GM21737 (cell line): ENCODE measurements around the gene COL25A1.
"Not testable (repeated sequence)": the region's sequence is repeated elsewhere in the genome, so short reads cannot be mapped to it uniquely, and the experiment has no call there.

Source experiments
- ATAC-seq: cut with Tn5 transposase; IDR thresholded peaks from one replicate; pipeline ENCODE4 v1.9.1; 2021; ENCODE audit warnings: mild to moderate bottlenecking, moderate library complexity; ENCODE audit not compliant: unreplicated experiment

Gene COL25A1

DNA sequence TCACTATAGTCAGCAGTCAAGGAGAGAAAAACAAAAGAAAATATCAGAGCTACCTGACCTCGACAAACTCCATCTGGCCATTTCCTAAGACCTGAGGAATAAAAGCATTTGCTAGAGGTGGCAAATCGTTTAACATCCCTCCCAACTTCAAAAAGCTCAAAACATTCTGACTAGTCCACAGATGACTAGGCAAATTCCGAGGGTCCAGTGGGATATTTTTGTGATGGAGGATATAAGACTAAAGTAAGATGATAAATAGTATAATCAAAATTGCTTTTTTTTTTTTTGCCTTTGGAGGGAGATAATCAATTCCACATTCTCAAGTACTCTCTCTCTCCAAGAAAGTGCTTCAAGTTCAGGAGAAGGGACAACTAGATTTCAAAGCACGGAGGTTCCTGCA lies 420.5 kb downstream of the COL25A1 start:
- no peak for ATAC-seq

DNA sequence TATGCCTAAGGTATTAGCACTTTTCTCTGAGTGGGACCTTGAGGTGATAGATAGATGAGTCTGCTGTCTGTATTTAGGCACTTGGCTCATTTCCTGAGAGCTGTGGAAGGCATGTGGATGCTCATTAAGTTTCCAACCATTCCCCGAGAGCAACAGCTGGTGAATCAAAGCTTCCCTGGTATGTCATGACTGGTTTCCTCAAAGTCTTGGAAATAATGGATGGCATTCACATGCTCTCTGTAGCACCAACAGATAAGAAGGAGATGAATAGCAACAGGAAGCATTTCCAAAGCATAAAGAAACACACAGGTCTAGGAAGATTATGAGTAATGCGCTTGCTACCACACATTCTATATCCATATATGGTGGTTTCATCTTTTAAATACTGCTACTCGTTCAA lies 421.3 kb downstream of the COL25A1 start:
- no peak for ATAC-seq

DNA sequence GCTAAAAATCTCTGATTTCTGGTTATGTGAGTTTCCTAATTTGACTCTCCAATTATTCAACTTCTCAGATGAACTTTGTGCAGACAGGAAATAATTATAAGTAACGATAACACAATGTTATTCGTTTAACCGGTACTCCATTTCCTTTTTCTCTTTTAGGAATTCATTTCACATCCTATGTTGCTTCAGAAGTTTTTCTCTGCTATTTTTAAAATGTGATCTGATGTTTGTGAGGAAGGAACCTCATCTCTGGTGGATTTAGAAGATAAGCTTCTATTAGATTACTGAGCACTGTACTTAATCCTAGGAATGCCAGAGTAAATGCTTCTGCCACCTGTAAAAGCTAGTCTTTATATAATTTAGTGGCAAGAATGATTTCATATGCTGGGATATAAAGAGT lies 423.7 kb downstream of the COL25A1 start:
- no peak for ATAC-seq

DNA sequence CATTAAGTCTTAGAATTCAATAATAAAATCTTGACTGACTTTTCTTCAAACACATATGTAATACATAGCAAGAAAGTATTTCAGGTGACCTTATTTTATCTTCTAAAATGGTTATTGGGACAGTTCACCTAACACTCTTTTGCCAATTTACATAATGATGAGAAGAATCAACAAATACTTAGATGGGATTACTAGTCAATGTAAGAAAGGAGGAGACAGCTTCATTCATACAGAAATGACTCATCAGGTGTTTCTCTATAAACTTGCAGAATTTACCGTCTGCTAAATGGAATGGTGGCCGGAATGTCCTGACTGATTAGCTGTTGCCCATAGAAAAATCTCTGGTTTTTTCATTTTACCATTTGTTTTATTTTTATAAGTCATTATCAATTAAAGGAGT lies 424.6 kb downstream of the COL25A1 start:
- ATAC-seq: no peak

DNA sequence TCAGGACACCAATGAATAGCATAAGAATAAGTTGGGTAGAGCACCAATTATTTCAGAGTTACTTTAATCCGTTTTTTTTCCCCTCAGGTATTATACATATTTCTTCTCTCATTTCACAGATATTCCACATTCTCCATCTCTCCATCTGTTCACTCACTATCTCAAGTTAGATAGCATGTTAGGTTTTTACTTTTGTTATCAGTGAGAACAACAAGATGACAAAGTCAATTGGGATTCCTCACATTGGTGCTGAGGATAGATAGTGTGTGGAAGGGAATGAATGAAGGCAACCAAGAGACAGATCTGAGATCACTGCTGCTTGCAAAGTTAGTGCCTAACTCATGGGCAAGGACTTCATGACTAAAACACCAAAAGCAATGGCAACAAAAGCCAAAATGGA lies 427.7 kb downstream of the COL25A1 start:
- ATAC-seq: no peak

DNA sequence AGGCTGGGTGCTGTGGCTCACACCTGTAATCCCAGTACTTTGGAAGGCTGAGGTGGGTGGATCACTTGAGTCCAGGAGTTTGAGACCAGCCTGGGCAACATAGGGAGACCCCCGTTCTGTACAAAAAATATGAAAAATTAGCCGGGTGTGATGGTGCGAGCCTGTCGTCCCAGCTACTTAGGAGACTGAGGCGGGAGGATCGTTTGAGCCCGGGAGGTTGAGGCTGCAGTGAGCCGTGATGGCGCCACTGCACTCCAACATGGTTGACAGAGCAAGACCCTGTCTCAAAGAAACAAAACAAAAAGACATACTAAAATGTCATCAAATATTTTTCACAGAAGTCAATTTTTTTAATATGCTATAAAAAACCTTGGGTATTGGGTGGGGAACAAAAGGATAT lies 432.5 kb downstream of the COL25A1 start:
- ATAC-seq: not testable (repeated sequence)

DNA sequence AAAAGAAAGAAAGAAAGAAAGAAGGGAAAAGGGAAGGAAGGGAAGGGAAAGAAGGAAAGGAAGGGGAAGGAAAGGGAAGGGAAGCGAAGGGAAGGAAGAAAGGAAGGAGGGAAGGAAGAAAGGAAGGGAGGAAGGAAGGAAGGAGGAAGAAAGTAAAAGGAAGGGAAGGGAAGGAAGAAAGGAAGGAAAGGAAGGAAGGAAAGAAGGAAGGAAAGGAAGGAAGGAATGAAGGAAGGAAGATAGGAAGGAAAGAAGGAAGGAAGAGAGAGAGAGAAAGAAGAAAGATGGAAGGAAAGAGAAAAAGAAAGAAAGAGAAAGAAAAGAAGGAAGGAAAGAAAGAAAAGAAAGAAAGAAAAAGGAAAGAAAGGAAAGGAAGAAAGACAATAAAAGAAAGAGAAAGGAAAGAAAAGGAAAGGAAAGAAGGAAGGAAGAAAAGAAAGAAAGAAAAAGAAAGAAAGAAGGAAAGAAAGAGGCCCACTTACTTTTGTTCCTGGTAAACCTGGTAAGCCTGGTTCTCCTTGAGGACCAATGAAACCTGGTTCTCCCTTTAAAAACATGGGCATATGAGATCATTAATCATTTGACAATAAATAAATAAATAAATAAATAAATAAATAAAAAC lies 433.7 kb downstream of the COL25A1 start:
- ATAC-seq: no peak

DNA sequence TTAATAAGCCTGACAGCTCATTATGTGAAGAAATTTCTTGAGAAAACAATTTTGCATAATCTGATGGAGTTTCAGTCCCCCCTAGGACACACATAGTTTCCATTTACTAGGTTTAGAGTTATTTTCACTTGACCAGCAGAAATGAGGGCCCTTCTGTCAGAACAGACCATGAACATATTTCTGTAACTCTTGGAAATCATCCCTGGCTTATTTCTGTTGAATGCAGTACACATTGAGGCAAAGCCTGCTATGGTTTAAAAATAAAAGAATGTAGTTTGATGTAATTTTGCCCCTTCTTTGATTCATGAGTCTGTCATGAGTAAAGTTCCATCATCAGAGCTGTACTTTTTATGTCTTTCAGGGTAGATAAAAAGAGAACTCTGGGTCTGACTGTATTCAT lies 435.0 kb downstream of the COL25A1 start:
- no peak for ATAC-seq

DNA sequence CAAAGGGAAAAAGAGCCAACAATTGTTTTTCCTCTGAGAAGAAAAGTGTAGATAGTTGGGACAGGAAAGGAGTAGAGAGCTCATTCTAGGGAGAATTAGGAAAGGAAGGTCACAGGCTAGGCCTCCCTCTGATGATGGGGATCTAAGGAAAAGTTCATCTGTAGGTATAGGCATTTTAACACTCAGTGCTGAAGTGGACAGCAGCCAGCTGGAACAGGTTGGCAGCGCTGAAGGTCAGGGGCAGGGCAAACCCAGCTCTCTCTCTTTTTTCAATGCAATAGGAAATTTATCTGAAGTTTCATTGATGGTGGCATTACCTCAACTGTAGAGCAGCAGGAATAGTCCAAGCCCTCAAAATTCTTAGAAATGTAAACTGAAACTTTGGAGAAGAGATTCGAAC lies 441.1 kb downstream of the COL25A1 start:
- ATAC-seq: no peak

DNA sequence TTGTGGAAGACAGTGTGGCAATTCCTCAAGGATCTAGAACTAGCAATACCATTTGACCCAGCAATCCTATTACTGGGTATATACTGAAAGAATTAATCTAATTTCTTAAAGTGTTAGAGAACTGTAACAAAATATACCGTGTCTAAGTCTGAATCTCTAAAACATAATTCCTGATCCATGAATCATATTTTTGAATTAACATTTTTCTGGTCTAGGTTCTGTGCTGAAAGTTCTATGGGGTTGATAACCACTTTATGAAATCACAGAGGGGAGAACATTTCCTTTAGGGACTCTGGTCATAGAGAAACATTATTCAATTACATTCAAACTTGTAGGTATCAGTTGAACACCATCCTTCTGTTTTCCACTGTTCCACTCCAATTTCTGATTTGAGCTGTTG lies 447.7 kb downstream of the COL25A1 start:
- ATAC-seq: no peak

DNA sequence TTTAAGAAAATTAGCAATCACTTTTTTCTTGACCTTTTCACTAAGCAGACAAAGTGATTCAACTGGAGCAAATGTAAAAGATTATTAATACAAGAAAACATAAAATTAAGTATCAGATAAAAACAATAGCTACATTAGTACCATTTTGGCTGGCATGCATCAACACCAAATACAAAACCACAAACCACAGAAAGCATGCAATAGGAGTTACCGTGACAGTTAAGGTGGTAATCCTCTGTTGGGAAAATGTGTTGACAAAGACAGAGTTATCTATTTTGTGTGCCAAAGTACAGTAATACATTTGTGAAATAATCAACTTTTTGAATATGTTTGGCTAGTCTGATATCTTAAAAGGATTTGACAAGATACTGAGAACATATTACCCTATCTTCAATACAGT lies 449.8 kb downstream of the COL25A1 start:
- no peak for ATAC-seq

DNA sequence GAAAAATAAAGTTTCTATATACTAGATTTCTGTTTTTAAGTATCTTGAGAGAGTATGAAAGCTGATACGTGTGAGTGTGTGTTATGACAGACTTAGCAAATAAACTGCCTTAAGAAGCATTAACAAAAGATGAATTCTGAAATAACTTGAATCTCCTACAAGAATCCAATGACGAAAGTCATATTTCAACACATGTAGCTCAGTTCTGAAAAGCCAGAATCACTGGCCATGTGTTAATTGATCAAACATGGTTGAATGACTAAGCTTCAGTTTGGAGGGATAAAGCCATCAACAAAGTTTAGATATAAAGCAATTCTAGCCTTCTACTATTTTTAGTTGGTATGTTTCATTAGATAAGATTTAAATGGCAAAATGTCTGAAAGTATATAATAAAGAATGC lies 451.1 kb downstream of the COL25A1 start:
- no peak for ATAC-seq

DNA sequence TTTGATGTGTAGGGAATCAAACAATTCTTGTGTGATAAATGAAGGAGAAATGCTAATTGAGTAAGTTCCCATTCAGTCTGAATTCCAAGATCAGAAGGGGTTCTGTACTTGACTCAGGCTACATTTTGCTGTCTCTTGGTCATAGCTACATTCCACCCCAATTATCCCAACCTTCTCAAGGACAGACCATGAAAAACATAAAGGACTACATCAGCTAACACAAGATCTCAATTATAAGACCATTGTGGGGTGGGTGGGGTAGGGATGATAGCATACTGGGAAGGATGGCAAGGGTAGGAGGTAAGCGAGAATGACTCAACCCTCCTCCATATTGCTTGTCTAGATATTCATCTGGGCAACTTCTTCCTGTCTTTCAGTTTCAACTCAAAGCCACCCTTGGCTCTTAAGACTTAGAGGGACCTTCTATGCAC lies 452.2 kb downstream of the COL25A1 start:
- peak; percentile 63 for ATAC-seq

DNA sequence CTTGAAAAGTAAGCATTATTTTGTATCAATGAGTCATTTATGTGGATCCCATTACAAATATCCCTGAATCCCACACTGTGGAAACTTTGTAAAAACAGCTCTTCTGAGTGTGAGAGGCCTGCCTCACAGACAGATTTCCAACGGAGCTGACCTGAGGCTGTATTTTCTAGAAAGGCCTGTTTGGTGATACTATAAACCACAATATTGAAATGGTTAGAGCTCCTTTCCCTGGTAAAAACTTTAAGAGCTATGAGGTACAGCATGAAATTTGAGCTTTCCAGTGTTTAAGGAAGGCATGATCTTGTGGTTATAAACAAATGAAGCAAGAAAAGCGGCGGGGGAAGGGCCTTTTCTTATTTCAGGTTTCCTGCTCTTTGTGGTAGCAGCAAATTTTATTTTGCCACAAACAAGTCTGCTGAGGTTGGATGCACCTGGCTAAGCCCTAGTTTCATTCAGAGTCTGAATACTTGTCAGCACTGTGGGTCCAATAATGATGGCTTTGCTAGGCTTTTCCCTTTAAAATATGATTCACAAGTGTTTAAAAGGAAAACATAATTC lies 452.8 kb downstream of the COL25A1 start:
- peak; percentile 92 for ATAC-seq

DNA sequence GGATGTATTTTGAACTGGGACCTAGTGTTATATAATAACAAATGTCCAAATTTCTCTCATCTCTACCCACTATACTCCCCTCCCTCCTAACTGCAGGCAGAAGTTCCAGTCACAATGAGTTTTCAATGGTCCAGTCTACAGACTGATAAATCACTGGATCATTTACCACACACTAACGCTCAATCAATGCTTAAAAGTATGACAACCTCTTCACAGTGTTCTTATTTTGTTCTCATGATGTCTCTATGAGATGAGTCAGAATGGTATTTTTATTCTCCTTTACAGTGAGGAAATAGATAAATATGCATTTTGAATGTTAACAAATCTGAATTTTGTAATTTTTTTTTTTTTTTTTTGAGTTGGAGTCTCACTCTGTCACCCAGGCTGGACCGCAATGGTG lies 455.9 kb downstream of the COL25A1 start:
- ATAC-seq: no peak

DNA sequence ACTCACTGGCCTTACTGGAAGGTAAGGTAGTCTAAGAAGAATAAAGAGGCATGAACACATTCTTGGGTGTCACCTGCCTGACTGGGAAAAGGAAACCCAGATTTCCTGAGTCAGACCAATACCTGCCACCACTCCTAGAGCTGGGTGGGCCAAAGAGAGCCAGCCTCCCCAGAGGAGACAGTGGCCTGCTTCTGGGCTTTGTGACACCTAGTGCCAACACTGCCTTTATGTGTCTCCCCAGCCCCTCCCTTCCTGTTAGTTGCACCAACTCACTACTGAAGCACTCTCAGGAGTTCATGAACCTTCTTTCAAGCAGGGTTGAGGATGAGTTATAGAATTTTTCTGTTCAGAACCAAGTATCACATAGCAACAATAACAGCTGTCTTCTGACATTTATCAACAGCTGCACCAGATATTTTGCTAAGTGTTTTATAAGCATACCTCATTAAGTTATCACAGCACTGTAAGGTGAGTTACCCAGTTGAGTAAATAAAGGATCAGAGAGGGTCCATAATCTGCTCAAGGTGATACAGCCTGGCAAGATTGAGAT lies 462.0 kb downstream of the COL25A1 start:
- no peak for ATAC-seq

DNA sequence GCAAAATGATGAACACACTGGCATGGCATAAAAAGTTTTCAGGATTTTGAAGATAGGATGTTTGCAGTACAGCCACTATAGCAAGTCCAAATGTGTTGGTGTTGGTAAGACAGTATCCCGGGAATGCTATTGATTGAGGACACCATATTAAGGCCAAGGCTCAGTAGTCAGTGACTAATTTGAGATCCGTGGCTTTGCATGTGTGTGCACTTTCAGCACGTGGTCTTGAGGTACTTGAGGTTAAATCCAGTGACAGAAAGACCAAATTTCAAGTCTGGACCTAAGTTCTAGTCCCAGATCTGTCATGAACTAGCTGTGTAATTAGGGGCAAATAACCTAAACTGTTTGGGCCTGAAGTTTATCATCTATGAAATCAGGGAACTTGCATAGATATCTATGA lies 463.1 kb downstream of the COL25A1 start:
- no peak for ATAC-seq

DNA sequence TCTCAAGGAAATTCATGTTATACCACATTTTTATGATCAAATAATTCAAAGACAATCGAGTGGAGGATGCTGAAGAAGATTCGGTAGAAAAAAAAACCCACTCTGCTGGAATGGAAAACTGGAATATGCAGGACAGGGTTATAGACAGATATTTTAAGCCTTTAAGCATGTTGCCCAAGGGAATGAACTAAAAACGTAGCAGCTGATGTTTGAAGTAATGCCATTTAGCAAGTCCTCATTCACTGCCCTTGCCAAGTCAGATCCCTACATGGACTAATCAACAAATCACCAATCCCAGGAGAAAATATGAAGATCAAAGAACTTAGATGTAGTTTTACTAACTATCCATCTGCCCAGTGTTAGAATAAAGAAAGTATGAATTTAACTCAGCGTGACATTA lies 464.0 kb downstream of the COL25A1 start:
- ATAC-seq: no peak

DNA sequence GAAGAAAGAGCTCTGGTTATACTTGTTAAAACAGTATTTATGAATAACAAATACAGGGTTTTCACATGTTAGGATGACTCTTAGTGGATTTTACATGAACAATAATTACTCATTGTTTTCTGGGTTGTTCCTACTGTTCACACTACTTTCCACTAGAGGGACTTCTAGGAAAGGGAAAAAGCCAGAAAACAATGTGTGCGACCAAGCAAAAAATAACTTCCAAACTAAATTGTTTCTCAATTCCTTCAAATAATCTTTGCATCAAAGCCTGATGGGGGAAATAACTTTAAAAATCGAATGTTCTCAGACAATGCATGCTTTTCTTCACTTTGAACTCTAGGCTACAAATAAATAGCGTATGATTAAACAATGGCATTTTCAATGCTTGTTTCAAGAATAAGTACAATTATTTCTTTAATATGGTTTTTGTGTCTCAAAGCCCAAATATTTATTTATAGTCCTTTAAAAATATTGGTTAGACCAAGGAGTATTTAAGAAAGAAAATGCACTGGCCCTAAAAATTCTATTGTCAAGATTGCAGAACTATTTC lies 467.5 kb downstream of the COL25A1 start:
- ATAC-seq: no peak

DNA sequence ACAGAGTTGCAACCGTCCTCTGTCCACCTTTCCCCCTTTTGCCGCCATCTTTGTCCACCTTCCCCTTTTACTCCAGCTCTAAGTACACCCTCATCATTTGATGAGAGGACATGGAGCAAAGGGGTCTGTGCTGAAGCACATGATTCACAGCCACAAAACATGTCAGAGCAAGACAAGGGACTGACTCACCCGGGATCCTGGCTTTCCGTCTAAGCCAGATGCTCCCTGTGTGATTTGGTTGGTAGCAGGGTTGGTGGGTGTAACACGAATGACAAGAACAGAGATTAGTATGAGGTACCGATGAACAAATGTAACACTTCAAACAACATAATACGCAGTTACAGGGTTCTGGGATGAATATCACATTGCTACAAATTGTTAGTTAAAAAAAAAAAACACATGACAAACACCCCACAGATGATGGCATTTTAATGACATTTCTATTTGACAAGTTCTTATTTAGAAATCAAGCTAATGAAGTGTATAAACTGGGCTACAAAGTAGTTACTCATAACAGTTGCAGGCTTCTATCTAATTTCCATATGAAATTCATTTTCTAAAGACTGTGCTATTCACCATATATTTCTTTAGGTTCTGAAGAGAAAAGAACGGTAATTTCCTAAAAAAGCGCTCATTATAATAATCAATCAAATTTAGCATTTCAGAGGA lies 468.2 kb downstream of the COL25A1 start:
- no peak for ATAC-seq

DNA sequence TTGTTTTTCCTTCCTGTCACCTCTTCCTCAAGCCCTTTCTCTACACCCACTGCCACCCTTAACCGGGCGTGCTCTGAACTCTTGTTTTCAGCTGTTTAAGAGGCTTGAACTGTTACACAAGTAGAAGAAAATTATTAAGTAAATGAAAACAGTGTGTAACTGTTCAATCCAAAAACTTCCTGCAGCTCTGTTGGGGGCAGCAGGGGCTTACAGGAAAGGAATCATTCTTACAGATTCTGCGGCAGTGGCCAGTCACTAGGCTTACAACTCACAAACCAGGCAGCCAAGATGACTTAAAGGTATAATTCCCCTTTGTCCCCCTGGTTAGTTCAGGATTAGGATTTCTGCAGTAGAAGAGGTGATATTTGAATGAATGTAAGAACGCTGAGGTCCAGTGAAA lies 469.4 kb downstream of the COL25A1 start:
- ATAC-seq: no peak

DNA sequence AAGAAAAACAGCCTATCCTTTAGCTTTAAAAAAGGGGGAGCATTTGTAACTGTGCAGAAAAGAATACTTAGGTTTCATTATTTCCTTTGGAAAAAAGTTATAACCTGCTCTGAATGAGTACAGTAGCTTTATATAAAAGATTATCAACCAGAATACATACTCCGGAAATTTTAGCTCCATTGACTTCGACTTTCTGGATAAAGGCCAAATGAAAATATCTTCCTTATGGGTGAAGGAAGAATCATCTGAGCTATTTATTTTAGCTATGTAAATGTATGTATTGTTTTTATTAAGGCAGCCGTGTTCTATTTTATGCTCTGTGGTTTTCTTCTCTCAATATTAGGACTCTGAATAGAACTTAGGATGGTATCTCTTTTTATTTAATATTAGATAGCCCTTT lies 470.6 kb downstream of the COL25A1 start:
- no peak for ATAC-seq
